Hepatic stellate cell (primary cell): ENCODE results near the gene UNC79.

Experiments
- DNase-seq: peaks from one replicate; pipeline ENCODE4 v3.0.0; 2011; ENCODE audit warnings: low spot score

Gene UNC79

GRCh38 chr14:93708311-93708734 lies 277.6 kb downstream of the UNC79 start:
- no peak for DNase-seq

- DNase-seq = no peak
These were observed 278.1 kb downstream of the UNC79 start for GRCh38 chr14:93708800-93709199.

DNA sequence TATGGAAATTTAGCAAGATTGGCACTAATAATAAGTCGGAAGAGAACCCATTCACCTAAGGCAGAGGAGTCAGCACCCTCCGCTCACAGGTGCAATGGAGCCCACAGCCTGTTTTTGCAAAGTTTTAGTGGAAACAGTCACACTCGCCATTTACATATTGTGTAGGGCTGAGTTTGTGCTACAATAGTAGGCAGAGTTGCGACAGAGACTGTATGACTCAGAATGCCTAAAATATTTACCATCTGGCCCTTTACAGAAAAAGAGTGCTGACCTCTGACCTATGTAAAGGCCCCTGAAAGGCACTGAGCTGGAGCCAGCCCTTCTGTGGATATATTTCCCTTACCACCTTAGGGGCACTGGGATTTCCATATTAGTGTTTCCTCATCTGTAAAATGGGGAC lies 278.5 kb downstream of the UNC79 start:
- no peak for DNase-seq

DNA sequence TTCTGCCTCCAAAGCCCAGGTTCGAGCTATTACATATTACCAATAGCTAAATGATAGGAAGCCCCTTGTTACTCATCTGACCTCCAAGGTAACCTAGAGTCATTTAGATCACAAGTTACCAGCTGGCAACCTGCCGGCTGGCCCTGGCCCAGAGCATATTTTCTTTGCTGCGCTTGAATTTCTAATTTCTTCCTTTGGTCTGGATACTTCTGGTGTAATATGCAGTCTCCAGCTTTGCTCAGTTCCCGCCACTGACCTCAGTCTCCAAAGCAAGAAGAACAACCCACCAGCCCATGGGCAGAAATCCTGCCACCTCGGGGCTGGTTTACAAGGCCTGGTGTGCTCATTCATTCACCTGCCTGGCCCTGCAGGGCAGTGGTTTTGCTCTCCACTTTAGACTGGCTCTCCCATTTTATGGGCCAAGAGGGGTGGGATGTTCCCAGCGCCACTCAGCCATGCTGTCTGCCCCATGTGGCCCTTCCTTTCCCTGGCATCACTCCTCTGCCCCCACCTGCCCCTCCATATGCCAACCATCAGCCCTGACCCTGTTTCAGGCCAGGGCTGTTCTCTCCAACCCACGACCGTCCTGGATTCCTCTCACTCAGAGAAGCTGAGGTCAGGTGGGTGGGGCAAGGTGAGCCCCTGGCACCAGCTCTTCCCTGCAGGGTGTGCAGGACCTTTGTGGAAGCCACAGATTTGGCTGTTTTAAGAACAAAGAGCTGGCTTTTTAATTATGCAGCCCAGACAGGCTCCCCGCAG lies 281.5 kb downstream of the UNC79 start:
- peak; percentile 2 for DNase-seq

- DNase-seq = no peak
These were observed 282.3 kb downstream of the UNC79 start for GRCh38 chr14:93712838-93713724.

DNA sequence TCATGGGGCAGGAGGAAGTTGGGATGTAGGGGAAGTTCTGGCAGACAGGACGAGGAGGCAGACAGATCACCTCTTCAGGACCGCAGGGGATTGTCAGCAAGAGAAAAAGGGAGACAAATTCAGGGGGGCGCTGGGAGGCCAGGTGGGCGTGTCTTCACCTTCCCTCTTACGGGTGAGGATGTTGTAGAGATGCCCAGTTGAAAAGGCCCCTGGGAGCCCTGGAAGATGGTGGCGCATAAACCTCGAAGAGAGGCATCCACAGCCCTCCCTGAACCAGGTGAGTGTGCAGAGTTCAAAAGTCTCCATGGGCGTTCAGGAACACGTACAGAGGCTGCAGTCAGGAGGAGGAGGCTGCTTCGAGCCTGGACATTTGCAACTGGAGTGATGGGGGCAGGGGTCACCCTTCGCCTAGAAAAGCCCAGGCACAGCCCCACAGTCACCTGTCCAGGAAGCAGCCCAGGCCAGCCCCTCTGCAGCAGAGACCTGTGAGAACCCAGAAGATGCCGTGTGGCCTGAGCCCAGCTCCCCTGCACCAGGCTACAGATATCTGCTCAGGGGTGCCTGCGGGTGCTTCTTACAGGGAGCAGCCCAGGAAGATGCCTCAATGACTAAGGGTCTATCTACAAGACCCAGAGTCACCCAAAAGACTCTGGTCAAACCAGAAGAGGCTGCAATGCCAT lies 283.1 kb downstream of the UNC79 start:
- DNase-seq = no peak

GRCh38 chr14:93714605-93715004 lies 283.9 kb downstream of the UNC79 start:
- DNase-seq = no peak

DNA sequence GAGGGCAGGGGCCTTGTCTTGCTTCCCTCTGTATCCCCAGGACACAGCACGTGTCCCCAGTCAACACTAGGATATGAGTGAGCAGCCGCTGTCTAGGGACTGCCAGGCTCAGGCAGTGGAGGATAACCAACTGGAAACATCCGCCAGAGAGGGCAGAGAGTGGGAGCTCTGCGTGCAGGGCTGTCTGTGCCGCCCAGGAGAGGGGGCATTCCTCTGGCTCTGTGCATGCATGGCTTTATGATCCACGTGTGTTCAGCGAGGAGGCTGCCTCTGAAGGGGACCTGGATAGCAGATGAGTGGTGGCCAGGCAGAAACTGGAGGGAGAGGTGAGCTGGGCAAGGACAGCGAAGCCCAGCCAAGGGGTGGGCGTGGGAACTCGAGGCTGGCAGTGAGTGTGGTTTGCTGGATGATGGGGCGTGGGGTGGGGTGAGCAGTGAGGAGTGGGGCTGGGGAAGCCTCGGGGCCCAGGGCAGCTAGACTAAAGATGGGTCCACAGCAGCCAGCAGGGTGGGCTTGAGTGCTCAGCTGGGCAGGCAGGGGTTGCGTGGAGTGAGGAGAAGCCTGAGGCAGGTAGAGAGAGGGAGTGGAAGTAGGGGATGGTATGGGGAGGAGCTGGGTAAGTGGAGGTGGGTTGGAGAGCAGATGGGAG lies 284.7 kb downstream of the UNC79 start:
- DNase-seq = no peak

DNA sequence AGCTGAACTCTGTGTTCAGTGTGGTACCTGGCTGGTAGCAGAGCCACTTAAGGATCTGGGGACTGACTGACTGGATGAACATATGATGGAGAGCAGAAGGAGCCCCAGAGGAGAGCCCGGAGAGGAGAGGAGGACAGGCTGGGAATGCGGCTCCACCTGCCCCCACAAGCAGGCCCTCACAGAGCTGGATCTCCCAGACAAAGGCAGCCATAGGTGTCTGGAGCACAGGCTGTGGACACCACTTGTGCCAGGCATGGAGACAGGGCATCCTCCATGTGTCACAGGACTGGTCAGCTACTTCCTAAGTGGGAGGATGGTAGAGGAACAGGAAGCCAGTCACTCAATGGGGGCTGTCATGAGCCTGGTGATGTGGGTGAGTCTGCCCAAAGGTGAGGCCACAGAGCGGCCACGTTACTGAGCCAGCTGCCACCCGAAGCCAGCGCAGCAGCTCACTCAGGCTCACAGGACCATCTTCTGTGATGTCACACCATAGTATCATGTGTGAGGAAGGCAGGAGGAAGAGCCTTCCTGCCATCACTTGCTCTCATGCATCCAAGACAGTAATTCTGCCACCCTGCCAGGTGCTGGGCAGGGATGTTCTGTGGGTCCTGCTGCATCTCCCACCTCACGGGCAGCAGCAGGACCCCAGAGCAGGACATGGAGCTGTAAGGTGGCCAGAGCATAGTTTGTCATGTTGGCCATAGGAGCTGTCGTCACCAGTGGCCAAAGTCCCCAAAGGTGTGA lies 285.4 kb downstream of the UNC79 start:
- no peak for DNase-seq

DNA sequence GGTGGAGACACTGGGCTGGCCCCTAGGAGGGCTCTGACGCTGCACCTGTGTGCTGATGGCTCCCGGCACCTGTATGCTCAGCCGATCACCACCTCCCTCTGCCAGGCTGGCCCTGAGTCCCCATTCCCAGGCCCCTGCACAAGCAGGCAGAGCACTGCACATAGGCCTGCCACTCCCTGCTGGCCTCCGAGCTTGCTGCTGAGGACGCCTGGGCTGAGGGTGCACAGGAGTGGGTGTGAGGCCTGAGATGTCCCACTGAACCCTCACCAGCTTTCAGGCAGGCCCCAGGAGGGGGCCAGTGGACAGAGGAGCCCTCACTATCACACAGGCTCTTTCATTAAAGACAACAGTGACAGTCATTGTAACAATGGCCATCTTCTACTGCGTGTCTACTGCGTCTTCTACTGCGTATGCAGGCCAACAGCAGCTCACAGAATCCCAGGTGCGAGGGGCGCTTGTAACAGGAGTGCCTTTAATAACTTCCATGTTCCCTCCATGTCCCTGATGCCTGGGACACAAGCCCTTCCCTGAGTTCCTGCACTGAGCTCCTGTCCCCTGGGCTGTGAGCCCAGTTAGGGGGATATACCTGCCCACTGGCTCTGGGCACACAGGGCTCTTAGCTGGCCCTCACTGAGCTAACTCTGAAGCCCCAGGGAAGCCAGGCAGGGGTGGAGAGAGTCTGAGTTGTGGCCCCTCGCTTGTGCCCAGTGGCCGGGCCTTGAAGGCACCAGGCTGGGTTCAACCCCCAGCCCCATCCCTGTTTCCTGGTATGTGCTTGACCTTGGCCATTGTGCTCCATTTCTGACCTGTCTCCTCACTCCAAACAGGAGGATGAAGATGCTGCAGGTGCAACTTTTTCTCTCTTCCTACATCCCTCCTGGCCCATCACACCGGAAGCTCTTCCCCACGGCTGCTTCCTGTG lies 286.3 kb downstream of the UNC79 start:
- no peak for DNase-seq

DNA sequence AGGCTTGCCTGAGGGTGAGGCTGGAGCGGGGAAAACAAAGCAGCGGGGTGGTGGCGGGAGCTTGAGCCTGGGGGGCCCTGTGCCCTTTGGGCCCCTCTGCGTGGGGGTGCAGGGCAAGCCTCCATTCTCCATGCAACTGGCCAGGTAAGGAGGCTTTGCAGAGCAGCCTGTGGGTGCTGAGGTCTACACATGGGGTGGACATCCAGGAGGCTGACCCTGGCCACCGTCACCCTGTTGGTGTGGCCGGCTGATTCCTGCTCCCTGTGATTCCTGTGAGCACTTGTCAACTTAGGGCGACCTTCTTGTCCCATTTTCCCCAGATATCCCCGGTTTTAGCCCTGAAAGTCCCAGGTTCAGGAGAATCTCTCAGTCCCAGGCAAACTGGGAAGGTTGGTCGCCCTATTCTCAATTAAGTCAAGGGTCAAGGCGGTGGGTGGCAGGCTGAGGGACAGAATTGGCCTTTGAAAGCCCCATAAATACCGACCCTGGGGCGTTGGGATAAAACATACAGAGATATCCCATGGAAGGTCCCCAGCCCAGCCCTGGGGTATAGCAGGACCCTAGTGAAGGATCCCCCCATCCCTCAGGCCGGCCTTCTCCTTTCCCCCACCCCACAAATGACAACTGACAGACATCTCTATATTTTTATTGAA lies 287.1 kb downstream of the UNC79 start:
- no peak for DNase-seq

- no peak for DNase-seq
These were observed 288.5 kb downstream of the UNC79 start for GRCh38 chr14:93719256-93719655.

DNA sequence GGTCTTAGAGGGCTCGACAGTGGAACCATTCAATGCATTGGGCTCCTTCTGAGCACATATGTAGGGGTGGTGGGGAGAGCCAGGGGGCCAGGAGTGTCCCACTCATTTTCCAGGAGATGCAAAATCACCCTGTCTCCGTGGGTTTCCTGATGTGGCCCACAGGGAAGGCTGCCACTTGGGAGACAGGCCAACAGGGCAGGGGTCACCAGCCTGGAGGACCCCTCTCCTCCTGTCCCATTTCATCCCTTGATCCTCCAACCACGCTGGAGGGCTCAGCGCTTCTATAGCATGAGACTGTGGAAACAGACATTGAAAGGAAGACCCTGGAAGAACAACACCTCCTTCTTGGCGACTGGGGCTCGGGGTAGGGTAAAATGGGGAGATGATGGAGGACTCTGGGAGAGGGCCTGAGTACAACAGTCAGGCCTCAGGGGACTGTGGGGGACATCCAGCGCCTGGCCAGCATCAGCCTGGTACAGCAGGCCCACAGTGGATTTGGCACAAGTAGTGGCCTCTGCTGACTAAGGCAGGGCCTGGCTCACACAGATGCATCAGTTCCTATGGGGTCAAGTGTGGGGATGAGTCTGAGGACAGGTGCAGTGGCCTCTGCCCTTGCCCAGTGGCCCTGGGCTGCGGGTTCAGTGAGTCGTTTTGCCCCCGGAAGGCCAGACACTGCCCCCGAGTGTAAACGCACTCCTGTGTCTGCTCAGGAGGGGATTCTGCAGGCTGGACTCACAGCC lies 289.5 kb downstream of the UNC79 start:
- DNase-seq = no peak

DNA sequence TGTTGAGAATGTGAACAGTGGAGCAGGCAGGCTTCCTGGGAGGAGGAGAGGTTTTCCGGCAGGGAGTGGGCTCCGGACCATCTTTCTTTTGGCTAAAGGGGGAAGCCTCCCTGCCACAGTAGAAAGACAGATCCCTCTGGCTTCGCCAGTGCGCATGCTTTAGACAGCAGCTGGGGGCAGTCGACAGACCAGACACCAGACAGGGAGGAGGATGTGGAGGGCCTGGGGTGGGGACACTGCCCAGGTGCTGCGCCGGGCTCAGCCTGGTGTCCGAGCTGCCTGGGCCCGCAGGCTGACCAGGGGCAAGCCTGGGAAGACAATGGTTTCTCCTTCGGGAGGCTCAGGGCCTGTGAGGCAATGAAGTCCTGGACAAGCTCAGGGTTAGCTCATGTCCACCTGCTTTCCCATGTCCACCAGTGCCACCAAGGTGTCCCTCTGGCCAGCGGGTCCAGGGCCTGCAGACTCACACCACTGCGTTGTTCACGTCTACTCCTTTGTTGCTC lies 290.3 kb downstream of the UNC79 start:
- no peak for DNase-seq

GRCh38 chr14:93723001-93723400 lies 292.3 kb downstream of the UNC79 start:
- no peak for DNase-seq

DNA sequence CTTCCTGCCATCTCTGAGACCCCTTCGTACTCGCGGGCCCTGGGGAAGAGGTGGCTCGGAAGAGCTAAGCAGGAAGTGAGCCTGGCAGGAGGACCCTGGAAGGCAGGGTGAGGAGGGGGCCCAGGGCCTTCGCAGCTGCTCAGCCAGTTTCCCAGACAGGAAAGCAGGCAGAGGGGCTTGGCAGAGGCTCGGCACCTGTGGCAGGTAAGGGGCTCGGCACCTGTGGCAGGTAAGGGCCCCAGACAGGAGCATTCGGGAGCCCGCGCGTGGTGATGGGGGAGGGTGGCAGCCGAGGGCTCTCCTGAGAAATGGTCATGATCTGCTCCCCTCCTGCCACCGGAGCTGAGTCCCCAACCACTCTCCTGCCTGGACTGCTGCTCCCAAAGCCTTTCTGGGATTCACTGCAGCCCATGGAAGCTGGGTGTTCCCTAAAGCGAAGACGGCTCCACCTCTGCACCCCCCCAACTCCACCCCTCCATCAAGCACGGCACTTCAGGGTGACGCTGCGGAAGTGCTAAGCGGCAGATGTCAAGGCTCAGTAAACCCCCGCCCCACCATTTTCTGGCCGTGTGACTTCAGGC lies 294.4 kb downstream of the UNC79 start:
- no peak for DNase-seq

GRCh38 chr14:93725993-93726392 lies 295.3 kb downstream of the UNC79 start:
- DNase-seq = no peak

DNA sequence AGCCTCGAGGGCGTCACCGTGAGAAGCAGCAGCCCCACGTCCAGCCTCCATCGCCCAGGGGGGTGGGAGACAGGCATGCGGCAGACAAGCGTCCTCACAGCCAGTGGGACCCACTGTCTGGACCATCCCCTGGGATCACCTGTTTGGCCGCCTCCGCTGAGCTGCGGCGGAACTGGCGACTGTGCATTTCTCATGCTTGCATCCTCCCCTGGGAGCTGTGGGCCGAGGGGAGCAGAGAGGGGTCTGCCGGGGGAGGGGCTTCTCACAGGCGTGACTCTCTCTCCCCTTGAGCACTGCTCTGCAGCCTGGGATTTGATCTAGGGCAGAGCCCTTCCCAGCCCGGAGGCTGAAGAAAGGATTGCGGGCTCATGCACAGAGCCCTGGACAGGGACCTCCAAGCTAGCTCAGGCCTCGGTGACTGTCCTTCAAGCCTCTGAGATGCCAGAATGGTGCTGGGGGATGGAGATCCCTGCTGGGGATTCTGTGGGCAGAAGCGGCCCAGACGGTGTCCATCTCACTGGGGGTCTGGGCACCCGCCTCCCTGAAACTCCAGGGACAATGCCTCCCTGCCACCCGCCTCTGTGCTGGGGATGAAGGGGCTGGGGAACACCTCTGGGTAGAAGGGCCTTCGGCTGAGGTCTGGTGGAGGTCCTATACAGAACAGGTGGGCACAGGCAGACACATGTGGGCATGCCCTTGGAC lies 296.5 kb downstream of the UNC79 start:
- DNase-seq = no peak
